GM11168 (cell line): ENCODE results near the gene KIFC3.
"Not testable (repeated sequence)": the region's sequence is repeated elsewhere in the genome, so short reads cannot be mapped to it uniquely, and the experiment has no call there.

ENCODE experiments used
- in situ Hi-C: fragments of 300-500 bp; cut with MboI; formaldehyde crosslinking; loops from one replicate; pipeline ENCODE4 v1.12.0; 2022; ENCODE audit warnings: low sequenced_read_pairs; ENCODE audit not compliant: unreplicated experiment

KIFC3 gene

DNA sequence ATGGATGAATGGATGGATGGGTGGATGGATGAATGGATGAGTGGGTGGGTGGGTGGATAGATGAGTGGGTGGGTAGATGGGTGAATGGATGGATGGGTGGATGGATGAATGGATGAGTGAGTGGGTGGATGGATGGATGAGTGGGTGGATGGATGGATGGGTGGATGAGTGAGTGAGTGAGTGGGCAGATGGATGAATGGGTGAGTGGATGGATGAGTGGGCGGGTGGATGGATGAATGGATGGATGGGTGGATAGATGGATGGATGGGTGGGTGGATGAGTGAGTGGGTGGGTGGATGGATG, 73.2 kb downstream of the KIFC3 start:
- in situ Hi-C loops: no loop called here

DNA sequence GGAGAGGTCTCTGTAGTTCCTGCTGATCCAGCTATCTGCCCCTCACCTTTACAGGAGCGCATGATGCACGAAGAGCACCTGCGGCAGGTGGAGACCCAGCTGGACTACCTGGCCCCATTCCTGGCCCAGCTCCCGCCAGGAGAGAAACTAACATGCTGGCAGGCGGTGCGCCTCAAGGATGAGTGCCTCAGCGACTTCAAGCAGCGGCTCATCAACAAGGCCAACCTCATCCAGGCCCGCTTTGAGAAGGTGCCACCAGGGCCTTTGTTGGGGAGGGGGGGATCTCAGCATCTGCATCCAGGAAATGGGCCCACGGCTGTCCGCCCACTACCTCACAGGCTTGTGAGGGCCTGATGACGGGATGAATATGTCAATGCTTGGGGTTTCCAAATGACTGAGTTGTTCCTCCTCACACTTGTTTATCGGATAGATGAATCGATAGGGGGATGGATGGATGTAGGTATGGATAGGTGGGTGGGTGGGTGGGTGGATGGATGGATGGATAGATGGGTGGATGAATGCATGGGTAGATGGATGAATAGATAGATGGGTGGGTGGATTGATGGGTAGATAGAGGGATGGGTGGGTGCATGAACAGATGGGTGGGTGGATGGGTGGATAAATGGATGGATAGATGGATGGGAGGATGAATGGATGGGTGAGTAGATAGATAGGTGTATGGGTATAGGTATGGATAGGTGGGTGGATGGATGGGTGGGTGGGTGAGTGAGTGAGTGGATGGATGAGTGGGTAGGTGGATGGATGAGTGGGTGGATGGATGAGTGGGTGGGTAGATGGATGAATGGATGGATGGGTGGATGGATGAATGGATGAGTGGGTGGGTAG, 73.7 kb downstream of the KIFC3 start:
- in situ Hi-C loops: no loop called here

DNA sequence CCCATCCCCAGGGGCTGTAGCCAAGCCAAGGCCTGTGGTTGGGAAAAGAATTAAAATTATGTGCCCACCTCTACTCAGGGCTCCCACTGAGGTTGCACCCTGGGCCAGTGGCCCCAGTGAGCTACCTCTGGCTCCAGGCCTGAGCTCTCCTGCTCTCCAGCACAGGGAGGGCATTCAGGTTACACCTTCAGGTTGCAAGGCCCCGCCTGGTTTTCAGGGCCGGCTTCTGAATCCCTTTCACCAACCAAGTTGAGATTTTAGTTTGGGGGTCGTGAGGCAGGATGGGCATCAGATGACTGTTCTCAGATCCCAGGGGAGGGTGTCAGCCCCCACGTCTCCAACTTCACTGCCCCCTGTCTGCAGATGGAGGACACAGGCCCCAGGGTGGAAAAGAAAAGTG, 74.7 kb downstream of the KIFC3 start:
- in situ Hi-C loops: no loop called here

DNA sequence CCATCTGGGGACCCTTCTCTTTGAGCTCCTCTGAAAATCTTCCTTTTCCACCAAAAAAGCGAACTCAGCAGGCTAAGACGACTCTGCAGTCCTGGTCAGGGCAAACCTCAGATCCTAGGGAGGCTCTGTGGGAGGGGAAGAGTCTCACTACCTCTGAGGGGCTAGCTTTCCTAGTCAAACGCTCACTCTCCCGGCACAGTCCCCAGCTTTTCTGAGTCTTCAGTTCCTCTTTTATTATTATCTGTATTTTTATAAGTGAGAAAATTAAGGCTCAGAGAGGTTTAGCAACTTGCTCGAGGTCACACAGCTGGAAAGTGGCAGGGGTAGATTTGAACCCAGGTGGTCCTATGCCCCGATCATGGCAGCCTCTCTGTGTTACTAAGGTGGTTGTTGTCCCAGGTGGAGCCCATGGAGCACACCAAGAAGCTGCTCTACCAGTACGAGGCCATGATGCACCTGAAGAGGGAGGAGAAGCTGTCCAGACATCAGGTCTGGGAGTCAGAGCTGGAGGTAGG, 75.8 kb downstream of the KIFC3 start:
- in situ Hi-C loops: no loop called here

DNA sequence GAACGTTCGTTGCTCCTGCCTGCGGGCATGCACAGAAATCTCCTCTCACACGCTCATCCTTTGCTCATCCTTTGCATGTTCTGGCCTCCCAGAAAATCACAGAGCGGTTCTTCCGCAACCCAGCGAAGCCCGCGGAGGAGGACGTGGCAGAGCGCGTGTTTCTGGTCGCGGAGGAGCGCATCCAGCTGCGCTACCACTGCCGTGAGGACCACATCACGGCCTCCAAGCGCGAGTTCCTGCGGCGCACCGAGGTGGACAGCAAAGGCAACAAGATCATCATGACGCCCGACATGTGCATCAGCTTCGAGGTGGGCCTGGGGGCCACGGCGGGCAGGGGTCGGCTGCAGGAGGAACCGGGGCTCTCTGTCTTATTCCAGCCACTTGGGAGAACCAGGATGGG, 76.3 kb downstream of the KIFC3 start:
- in situ Hi-C loops: no loop called here

DNA sequence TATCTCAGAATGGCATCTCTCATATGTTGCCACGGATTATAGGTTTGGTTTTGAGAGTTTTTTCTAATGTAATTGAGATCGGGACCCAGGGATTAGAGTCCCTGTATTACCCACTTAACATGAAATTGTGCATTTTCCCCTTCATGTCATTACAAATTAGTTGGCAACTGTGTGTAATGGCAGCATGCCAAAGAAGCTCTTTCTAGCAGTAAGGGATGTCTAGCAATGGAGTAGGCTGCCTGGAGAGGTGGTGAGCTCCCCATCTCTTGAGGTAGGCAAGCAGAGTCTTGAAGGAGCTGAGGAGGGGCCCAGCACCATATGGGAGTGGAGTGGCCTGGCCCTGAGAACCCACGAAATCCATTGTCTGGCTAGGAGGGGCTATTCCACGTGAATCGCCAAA, 76.7 kb downstream of the KIFC3 start:
- in situ Hi-C loops: no loop called here

DNA sequence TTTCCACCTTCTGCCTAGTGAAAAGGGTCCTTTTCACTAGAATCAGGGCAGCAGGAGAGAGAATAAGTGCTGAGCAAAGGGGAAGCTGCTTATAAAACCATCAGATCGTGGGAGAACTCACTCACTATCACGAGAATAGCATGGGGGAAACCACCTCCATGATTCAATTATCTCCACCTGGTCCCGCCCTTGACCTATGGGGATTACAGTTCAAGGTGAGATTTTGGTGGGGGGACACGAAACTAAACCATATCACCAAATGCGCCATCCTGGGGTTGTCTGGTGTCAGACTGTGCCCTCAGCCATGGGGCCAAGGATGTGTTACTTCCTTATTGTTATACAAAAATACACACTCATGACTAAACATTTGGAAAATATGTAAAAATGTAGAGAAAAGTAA, 77.1 kb downstream of the KIFC3 start:
- in situ Hi-C loops: no loop called here

DNA sequence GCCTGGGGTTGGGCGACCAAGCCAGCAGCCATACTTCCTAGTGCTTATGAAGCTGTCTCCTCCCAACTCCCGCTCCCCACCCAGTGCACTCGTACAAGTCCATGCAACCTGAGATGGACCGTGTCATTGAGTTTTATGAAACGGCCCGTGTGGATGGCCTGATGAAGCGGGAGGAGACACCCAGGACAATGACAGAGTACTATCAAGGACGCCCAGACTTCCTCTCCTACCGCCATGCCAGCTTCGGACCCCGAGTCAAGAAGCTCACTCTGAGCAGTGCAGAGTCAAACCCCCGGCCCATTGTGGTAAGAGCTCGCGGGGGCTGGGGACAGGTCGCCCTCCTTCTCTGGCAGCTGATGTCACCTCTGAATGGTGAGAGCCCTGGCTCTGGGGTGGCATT, 77.8 kb downstream of the KIFC3 start:
- in situ Hi-C loops: no loop called here

DNA sequence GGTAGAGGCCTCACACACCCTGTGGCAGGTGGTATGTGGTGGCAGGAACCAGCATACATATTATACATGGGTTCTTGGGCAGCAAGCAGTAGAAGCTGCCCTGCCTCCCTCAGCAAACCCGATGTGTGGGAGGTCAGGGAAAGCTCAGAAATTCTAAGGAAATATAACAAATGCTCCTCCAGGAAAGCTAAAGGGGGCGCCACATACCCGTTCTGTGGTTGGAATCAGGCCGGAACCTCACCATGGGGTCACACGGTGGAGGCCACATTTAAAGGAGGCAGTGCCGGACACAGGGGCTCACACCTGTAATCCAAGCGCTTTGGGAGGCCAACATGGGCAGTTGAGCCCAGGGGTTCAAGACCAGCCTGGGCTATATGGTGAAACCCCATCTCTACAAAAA, 79.1 kb downstream of the KIFC3 start:
- in situ Hi-C loops: no loop called here

DNA sequence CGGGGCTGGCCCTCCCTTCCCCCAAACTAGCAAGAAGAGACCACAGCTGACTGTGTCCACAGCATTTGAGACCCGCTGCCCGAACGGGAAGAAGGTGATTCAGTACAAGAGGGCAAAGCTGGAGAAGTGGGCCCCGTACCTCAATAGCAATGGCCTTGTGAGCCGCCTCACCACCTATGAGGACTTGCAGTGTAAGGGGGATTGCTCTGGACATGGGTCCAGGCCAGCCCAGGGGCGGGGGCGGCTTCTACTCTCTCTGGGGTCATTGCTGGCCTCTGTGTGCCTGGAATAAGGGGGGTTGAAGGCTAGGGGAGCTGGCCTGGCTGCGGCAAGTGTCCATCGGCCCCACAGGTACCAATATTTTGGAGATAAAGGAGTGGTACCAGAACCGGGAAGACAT, 79.6 kb downstream of the KIFC3 start:
- in situ Hi-C loops: no loop called here

DNA sequence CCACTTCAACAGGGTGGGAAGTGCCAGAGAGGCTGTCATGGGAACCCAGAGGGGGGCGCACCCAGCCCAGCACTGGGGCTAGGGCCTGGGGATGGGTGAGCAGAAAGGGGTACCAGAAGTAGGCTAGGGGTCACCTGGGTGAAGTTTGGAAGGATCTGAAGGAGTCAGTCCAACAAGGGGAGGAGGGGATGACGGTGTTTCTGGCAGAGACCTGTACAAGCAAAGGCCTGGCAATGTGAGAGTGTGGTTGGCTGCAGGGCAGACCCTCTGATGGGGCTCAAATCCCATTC, 80.1 kb downstream of the KIFC3 start:
- in situ Hi-C loops: no loop called here

DNA sequence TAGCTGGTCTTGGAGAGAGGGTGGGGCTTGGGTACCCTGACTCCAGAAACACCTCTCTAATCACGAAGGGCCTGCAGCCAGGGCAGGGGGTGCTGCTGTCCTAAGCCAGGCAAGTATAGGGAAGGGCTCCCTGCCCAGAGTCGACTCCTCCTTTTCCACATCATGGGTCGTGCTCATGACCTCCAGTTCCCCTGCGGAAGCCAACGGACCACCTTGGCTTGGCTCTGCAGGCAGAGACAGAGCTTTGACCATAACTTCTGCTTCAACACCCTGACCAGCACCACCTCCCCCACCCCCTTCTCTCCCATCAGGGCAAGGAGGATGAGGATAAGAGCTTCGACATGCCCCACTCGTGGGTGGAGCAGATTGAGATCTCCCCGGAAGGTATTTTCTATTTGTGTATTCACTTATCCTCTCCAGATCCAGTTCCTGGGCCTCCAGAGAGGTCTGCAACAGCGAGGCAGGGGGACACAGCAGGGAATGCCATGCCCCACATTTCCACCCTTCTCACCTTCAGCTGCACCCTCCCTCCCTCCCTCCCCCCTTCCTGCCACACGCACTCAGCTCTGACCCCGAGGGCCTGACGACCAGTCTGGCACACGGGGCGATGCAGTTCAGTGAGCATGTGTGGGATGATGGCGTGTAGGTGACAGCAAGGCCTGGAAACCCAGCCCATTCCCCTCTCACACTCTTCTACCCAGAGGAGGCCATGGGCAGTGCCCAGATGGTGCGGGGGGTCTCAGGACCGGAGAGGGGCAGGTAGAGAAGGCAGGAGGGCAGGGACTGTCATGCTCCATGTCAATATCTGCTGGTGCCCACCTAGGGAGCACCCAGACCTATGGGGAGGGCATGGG, 80.7 kb downstream of the KIFC3 start:
- in situ Hi-C loops: no loop called here

DNA sequence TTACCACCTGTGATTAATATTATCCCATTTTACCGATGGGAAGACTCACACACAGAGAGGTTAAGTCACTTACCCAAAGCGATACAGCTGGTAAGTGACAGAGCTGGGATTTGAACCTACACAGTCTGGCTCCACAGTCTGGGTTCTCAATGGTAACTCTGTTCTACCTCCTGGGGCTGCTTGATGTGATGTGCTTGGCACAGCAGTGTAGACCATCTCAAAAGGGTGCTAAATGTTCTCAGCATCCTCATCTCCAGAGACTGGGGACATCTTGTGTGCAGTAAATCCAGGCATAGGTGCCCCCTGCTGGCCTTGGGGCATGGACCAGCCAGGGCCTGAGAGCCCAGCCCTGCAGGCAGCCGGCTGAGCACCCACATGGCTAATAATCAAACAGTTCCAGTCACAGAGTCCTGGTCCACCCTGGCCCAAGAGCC, 82.1 kb downstream of the KIFC3 start:
- in situ Hi-C loops: no loop called here

DNA sequence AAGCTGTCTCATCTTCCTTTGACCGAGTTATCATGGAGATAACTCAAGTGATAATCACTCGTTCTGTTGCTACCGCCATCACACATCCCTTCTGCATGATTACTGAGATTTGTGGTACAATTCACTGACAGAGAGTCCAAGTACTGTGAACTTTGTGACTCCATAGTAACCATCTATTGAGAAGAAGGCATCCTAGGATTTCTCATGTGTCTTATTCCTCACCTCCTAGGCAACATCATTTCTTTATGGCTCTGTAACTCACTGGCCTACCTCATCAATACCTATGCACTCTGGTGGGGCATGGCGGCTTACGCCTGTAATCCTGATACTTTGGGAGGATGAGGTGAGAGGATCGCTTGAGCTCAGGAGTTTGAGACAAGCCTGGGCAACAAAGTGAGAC, 88.2 kb downstream of the KIFC3 start:
- in situ Hi-C loops: no loop called here

DNA sequence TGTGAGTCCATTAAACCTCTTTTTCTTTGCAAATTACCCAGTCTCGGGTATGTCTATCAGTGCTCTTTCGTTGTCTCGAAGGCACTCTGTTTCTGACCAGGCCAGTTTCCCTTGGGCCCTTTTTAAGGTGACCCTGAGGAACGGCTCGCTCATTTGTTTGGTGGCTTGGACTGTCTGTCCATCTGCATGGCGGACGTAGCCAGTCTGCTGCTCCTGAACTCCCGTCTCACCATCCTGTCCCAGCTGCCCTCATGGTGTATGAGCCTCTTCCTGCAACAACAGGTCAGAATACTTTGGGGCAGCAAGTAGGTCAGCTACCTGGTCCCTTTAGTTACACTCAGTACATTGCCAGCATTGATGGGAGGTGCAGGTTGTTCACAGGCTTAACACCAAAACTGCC, 88.7 kb downstream of the KIFC3 start:
- in situ Hi-C loops: no loop called here

DNA sequence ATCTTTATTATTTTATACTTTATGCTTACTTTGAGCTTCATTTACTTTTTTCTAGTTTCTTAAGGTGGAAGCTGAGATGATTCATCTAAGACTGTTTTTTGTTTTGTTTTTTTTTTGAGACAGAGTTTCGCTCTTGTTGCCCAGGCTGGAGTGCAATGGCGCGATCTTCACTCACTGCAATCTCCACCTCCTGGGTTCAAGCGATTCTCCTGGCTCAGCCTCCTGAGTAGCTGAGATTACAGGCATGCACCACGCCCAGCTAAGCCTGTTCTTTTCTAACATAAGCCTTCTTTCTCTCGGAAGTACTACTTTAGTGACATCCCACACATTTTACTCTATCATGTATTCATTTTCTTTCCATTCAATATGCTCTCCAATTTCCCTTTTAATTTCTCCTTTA, 89.7 kb downstream of the KIFC3 start:
- in situ Hi-C loops: not testable (repeated sequence)

DNA sequence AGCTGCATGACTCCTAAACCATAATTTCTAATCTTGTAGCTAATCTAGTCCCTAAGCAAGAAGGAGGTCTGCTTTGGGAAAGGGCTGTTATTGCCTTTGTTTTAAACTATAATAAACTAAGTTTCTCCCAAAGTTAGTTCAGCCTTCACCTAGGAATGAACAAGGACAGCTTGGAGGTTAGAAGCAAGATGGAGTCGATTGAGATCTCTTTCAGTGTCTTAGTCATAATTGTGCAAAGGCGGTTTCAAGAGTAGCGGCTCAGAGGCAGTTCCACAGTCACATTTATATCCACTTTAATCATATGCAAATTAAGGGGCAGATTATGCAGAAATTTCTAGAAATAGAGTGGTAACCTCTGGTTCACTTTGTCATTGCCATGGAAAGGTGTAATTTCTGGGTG, 90.3 kb downstream of the KIFC3 start:
- in situ Hi-C loops: no loop called here

DNA sequence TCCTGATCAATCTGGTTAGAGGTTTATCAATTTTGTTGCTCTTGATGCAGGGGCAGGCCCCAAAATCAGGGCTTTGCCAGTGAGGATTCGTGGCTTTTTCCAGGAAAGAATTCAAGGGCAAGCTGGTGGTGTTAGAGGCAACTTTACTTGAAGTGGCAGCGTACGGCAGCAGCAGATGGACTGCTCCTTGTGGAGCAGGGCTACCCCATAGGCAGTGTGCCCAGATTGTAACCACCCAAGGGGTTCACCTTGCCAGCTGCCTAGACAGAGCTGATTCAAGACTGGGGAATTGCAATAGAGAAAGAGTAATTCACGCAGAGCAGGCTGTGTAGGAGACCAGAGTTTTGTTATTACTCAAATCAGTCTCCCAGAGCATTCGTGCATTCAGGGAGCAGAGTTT, 90.9 kb downstream of the KIFC3 start:
- in situ Hi-C loops: no loop called here

DNA sequence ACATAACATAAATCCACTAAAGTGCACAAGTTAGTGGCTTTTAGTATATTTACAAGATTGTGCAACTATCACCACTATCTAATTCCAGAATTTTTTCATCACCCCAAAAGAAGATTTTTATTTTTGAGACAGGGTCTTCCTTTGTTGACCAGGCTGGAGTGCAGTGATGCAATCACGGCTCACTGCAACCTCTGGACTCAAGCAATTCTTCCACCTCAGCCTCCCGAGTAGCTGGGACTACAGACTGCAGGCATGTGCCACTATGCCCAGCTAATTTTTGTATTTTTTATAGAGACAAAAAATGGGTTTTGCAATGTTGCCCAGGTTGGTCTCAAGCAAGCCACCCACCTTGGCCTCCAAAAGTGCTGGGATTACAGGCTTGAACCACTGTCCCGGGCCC, 92.6 kb downstream of the KIFC3 start:
- in situ Hi-C loops: no loop called here
